ENCODE data around the gene RERE. TPM values are rescaled to one million over a fixed set of nuclear protein-coding genes. Genes with fewer than 3 reads are reported as not detected.

RERE gene
- total and polyA plus RNA-seq, 4 donors, result 26.8 to 133 (median 82.7) TPM

- 77 to 96% methylated on average over 4 of the region's 4 CpGs for WGBS, 2 donors
- ATAC-seq (ENCODE audit: low FRiP score) (no peak), DNase-seq (no peak)
- H3K4me1 ChIP-seq (ENCODE audit: control insufficient read depth in 1 of 2, insufficient read depth in 2 of 2, low read length in 2 of 2), result peaks cover 0 to 2% of the 10 kb centered on the region in 2 donors
- H3K27ac ChIP-seq (ENCODE audit: low read depth in 1 of 2, low read length in 2 of 2), result no peak overlapping the region
- H3K4me3 ChIP-seq (ENCODE audit: low read length in 2 of 2), result no peak overlapping the region
- H3K27me3 ChIP-seq (ENCODE audit: control insufficient read depth in 1 of 2, insufficient read depth in 2 of 2, low read length in 1 of 2), result no peaks in the 10 kb centered on the region
- intact Hi-C loops (cut with DNase I), result no loop called here
- H3K36me3 ChIP-seq (ENCODE audit: control insufficient read depth in 1 of 2, insufficient read depth in 2 of 2, low read length in 1 of 2), result no peaks in the 10 kb centered on the region
- H3K9me3 ChIP-seq (ENCODE audit: control insufficient read depth, low read length), result no peaks in the 10 kb centered on the region
These were observed 227.9 kb downstream of the RERE start for GRCh38 chr1:8589571-8589970.

- Histone ChIP-seq H3K4me1 (ENCODE audit: control insufficient read depth in 1 of 2, insufficient read depth in 2 of 2, low read length in 2 of 2) (peaks cover 0 to 2% of the 10 kb centered on the region in 2 donors), H3K36me3 (ENCODE audit: control insufficient read depth in 1 of 2, insufficient read depth in 2 of 2, low read length in 1 of 2) (no peaks in the 10 kb centered on the region), H3K27ac (ENCODE audit: low read depth in 1 of 2, low read length in 2 of 2) (no peak overlapping the region), H3K4me3 (ENCODE audit: low read length in 2 of 2) (no peak overlapping the region), H3K9me3 (ENCODE audit: control insufficient read depth, low read length) (no peaks in the 10 kb centered on the region), H3K27me3 (ENCODE audit: control insufficient read depth in 1 of 2, insufficient read depth in 2 of 2, low read length in 1 of 2) (no peaks in the 10 kb centered on the region)
- 83 to 87% methylated on average over 5 of the region's 5 CpGs for WGBS, 2 donors
- no peak for DNase-seq
- ATAC-seq (ENCODE audit: low FRiP score), result no peak
- intact Hi-C loops (cut with DNase I), result no loop called here
These were observed 229.7 kb downstream of the RERE start for GRCh38 chr1:8587784-8588183.

DNA sequence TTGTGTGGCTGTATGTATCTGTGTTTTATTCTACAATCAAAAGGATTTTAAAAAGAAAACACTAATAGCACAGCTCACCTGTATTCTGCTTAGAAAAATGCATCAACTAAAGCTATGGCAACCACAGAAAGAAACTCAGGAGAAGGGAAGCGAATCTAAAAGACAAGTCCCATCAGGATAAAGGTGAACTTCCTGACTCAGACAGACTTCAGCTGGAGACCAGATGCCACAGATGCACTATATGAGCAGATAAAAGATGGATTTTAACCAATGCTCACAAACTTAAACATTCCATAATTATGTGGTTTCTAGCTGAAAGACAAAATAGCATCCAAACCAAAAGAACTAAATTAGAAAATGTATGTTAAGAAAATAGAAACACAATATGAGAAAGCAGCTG lies 231.0 kb downstream of the RERE start:
- H3K4me3 ChIP-seq (ENCODE audit: low read length in 2 of 2), result no peak overlapping the region
- no peaks in the 10 kb centered on the region for H3K9me3 ChIP-seq (ENCODE audit: control insufficient read depth, low read length)
- no peaks in the 10 kb centered on the region for H3K27me3 ChIP-seq (ENCODE audit: control insufficient read depth in 1 of 2, insufficient read depth in 2 of 2, low read length in 1 of 2)
- no peaks in the 10 kb centered on the region for H3K36me3 ChIP-seq (ENCODE audit: control insufficient read depth in 1 of 2, insufficient read depth in 2 of 2, low read length in 1 of 2)
- DNase-seq, result no peak
- no peak overlapping the region for H3K27ac ChIP-seq (ENCODE audit: low read depth in 1 of 2, low read length in 2 of 2)
- peaks cover 0 to 2% of the 10 kb centered on the region in 2 donors for H3K4me1 ChIP-seq (ENCODE audit: control insufficient read depth in 1 of 2, insufficient read depth in 2 of 2, low read length in 2 of 2)
- intact Hi-C loops (cut with DNase I), result no loop called here
- 95 to 100% methylated on average over 1 of the region's 1 CpG for WGBS, 2 donors
- no peak for ATAC-seq (ENCODE audit: low FRiP score)

DNA sequence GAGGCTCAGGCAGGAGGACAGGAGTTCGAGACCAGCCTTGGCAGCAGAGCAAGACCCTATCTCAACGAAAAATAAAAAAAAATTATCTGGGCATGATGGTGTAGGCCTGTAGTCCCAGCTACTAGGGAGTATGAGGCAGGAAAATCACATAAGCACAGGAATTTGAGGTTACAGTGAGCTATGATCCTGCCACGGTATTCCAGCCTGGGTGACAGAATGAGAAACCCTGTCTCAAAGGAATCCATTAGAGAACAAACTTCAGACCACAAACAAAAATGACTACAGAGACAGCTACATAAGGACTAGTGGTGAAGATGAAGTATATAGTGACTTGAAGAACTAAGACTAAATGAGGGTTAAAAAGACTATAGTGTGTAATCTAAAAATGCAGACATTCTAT lies 233.1 kb downstream of the RERE start:
- WGBS, 2 donors, result 80 to 82% methylated on average over 3 of the region's 3 CpGs
- DNase-seq (no peak), ATAC-seq (ENCODE audit: low FRiP score) (no peak)
- intact Hi-C loops (cut with DNase I), result no loop called here
- H3K9me3 ChIP-seq (ENCODE audit: control insufficient read depth, low read length), result no peaks in the 10 kb centered on the region
- H3K27me3 ChIP-seq (ENCODE audit: control insufficient read depth in 1 of 2, insufficient read depth in 2 of 2, low read length in 1 of 2), result no peaks in the 10 kb centered on the region
- peaks cover 0 to 4% of the 10 kb centered on the region in 2 donors for H3K4me1 ChIP-seq (ENCODE audit: control insufficient read depth in 1 of 2, insufficient read depth in 2 of 2, low read length in 2 of 2)
- no peak overlapping the region for H3K27ac ChIP-seq (ENCODE audit: low read depth in 1 of 2, low read length in 2 of 2)
- H3K4me3 ChIP-seq (ENCODE audit: low read length in 2 of 2), result no peak overlapping the region
- H3K36me3 ChIP-seq (ENCODE audit: control insufficient read depth in 1 of 2, insufficient read depth in 2 of 2, low read length in 1 of 2), result no peaks in the 10 kb centered on the region

GRCh38 chr1:8583031-8583430 lies 234.4 kb downstream of the RERE start:
- H3K27ac ChIP-seq (ENCODE audit: low read depth in 1 of 2, low read length in 2 of 2), result no peak overlapping the region
- peaks cover 0 to 4% of the 10 kb centered on the region in 2 donors for H3K4me1 ChIP-seq (ENCODE audit: control insufficient read depth in 1 of 2, insufficient read depth in 2 of 2, low read length in 2 of 2)
- WGBS, 2 donors, result 92 to 93% methylated on average over 3 of the region's 3 CpGs
- H3K9me3 ChIP-seq (ENCODE audit: control insufficient read depth, low read length), result no peaks in the 10 kb centered on the region
- no peak for DNase-seq
- no peaks in the 10 kb centered on the region for H3K36me3 ChIP-seq (ENCODE audit: control insufficient read depth in 1 of 2, insufficient read depth in 2 of 2, low read length in 1 of 2)
- H3K27me3 ChIP-seq (ENCODE audit: control insufficient read depth in 1 of 2, insufficient read depth in 2 of 2, low read length in 1 of 2), result no peaks in the 10 kb centered on the region
- no peak overlapping the region for H3K4me3 ChIP-seq (ENCODE audit: low read length in 2 of 2)
- intact Hi-C loops (cut with DNase I), result no loop called here
- ATAC-seq (ENCODE audit: low FRiP score), result no peak

- WGBS, 2 donors, result 37 to 42% methylated on average over 4 of the region's 4 CpGs
- no peaks in the 10 kb centered on the region for H3K27me3 ChIP-seq (ENCODE audit: control insufficient read depth in 1 of 2, insufficient read depth in 2 of 2, low read length in 1 of 2)
- H3K36me3 ChIP-seq (ENCODE audit: control insufficient read depth in 1 of 2, insufficient read depth in 2 of 2, low read length in 1 of 2), result no peaks in the 10 kb centered on the region
- no peak overlapping the region for H3K27ac ChIP-seq (ENCODE audit: low read depth in 1 of 2, low read length in 2 of 2)
- ATAC-seq (ENCODE audit: low FRiP score) (no peak), DNase-seq (no peak)
- no peak overlapping the region for H3K4me3 ChIP-seq (ENCODE audit: low read length in 2 of 2)
- intact Hi-C loops (cut with DNase I), result no loop called here
- H3K4me1 ChIP-seq (ENCODE audit: control insufficient read depth in 1 of 2, insufficient read depth in 2 of 2, low read length in 2 of 2), result peaks cover 0 to 4% of the 10 kb centered on the region in 2 donors
- H3K9me3 ChIP-seq (ENCODE audit: control insufficient read depth, low read length), result no peaks in the 10 kb centered on the region
These were observed 236.9 kb downstream of the RERE start for GRCh38 chr1:8580566-8580965.

DNA sequence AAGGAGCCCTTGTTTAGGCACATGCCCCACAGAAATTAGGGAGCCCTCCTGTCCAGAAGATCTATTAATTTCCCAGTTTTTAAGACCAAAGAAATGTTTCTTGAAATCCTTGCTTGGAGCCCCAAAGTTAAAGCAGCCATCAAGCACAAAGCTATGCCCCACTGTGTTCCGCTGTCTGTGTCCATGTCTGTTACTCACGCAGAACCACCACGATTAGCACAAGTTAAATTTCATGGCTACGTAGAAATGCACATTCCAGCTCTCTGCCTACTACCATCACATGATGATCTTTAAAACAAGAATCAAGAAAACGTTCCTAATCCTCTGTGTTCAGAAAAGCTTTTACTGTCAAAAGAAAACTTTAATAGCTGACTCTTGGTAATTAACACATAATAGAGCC lies 238.5 kb downstream of the RERE start:
- no peak overlapping the region for H3K27ac ChIP-seq (ENCODE audit: low read depth in 1 of 2, low read length in 2 of 2)
- no peak for ATAC-seq (ENCODE audit: low FRiP score)
- no peak overlapping the region for H3K4me3 ChIP-seq (ENCODE audit: low read length in 2 of 2)
- 93 to 96% methylated on average over 5 of the region's 5 CpGs for WGBS, 2 donors
- peaks cover 0 to 4% of the 10 kb centered on the region in 2 donors for H3K4me1 ChIP-seq (ENCODE audit: control insufficient read depth in 1 of 2, insufficient read depth in 2 of 2, low read length in 2 of 2)
- no peaks in the 10 kb centered on the region for H3K36me3 ChIP-seq (ENCODE audit: control insufficient read depth in 1 of 2, insufficient read depth in 2 of 2, low read length in 1 of 2)
- no peak for DNase-seq
- no peaks in the 10 kb centered on the region for H3K27me3 ChIP-seq (ENCODE audit: control insufficient read depth in 1 of 2, insufficient read depth in 2 of 2, low read length in 1 of 2)
- H3K9me3 ChIP-seq (ENCODE audit: control insufficient read depth, low read length), result no peaks in the 10 kb centered on the region
- intact Hi-C loops (cut with DNase I), result no loop called here

GRCh38 chr1:8578132-8578877 lies 239.1 kb downstream of the RERE start:
- no peaks in the 10 kb centered on the region for H3K9me3 ChIP-seq (ENCODE audit: control insufficient read depth, low read length)
- H3K27me3 ChIP-seq (ENCODE audit: control insufficient read depth in 1 of 2, insufficient read depth in 2 of 2, low read length in 1 of 2), result no peaks in the 10 kb centered on the region
- no peak for DNase-seq
- H3K36me3 ChIP-seq (ENCODE audit: control insufficient read depth in 1 of 2, insufficient read depth in 2 of 2, low read length in 1 of 2), result no peaks in the 10 kb centered on the region
- no peak overlapping the region for H3K27ac ChIP-seq (ENCODE audit: low read depth in 1 of 2, low read length in 2 of 2)
- intact Hi-C loops (cut with DNase I), result no loop called here
- H3K4me1 ChIP-seq (ENCODE audit: control insufficient read depth in 1 of 2, insufficient read depth in 2 of 2, low read length in 2 of 2), result peaks cover 0 to 4% of the 10 kb centered on the region in 2 donors
- no peak overlapping the region for H3K4me3 ChIP-seq (ENCODE audit: low read length in 2 of 2)
- no peak for ATAC-seq (ENCODE audit: low FRiP score)
- 92 to 96% methylated on average over 2 of the region's 2 CpGs for WGBS, 2 donors

- no peaks in the 10 kb centered on the region for H3K9me3 ChIP-seq (ENCODE audit: control insufficient read depth, low read length)
- intact Hi-C loops (cut with DNase I), result no loop called here
- WGBS, 2 donors, result 90 to 92% methylated on average over 5 of the region's 5 CpGs
- no peak for DNase-seq
- H3K27me3 ChIP-seq (ENCODE audit: control insufficient read depth in 1 of 2, insufficient read depth in 2 of 2, low read length in 1 of 2), result no peaks in the 10 kb centered on the region
- H3K4me1 ChIP-seq (ENCODE audit: control insufficient read depth in 1 of 2, insufficient read depth in 2 of 2, low read length in 2 of 2), result no peaks in the 10 kb centered on the region
- H3K36me3 ChIP-seq (ENCODE audit: control insufficient read depth in 1 of 2, insufficient read depth in 2 of 2, low read length in 1 of 2), result no peaks in the 10 kb centered on the region
- H3K4me3 ChIP-seq (ENCODE audit: low read length in 2 of 2), result no peak overlapping the region
- no peak overlapping the region for H3K27ac ChIP-seq (ENCODE audit: low read depth in 1 of 2, low read length in 2 of 2)
- ATAC-seq (ENCODE audit: low FRiP score), result no peak
These were observed 242.5 kb downstream of the RERE start for GRCh38 chr1:8574985-8575384.
